Measurements from ENCODE around the gene AMH. TPM values are rescaled to one million over a fixed set of nuclear protein-coding genes. Genes with fewer than 3 reads are reported as not detected.

The AMH gene
- total RNA-seq, 4 donors from 2014 or later, result 0.59 to 5.4 (median 2.1) TPM; not detected in 1

GRCh38 chr19:2231621-2232221 lies 17.4 kb upstream of the AMH start:
- H3K9me3 ChIP-seq, result no peaks in the 10 kb centered on the region
- peaks cover 2 to 73% (median 12%) of the 10 kb centered on the region in 3 donors for H3K36me3 ChIP-seq
- WGBS, 2 donors, result 67 to 80% methylated on average over 11 to 18 of the region's 21 CpGs
- TF ChIP-seq EP300 (IDR thresholded peaks at IDR 0.05) (no peak), CTCF (IDR thresholded peaks at IDR 0.05) (peak in 1 of 5 experiments; percentile 17)
- no peak overlapping the region for H3K4me3 ChIP-seq
- peak overlapping the region in 3 of 4 donors; percentile 21 to 70 (median 33) for H3K27ac ChIP-seq
- peaks cover 0 to 46% (median 16%) of the 10 kb centered on the region in 4 donors for H3K4me1 ChIP-seq
- no peak for DNase-seq (ENCODE audit: low spot score in 2 of 2)
- H3K27me3 ChIP-seq, result no peaks in the 10 kb centered on the region

- H3K36me3 ChIP-seq, result peaks cover 0 to 65% (median 5%) of the 10 kb centered on the region in 3 donors
- TF ChIP-seq POLR2A (IDR thresholded peaks at IDR 0.05) (no peak), CTCF (IDR thresholded peaks at IDR 0.05) (no peak), EP300 (IDR thresholded peaks at IDR 0.05) (no peak)
- 66 to 79% methylated on average over 18 to 23 of the region's 30 CpGs for WGBS, 2 donors
These were observed 16.6 kb upstream of the AMH start for GRCh38 chr19:2232286-2233151.

GRCh38 chr19:2233601-2234280 lies 15.4 kb upstream of the AMH start:
- no peaks in the 10 kb centered on the region for H3K27me3 ChIP-seq
- 92% methylated on average over 25 of the region's 25 CpGs for WGBS, 2 donors
- H3K9me3 ChIP-seq, result no peaks in the 10 kb centered on the region
- H3K36me3 ChIP-seq, result peaks cover 0 to 53% (median 5%) of the 10 kb centered on the region in 3 donors
- H3K4me3 ChIP-seq, result no peak overlapping the region
- no peak for DNase-seq (ENCODE audit: low spot score in 2 of 2)
- H3K27ac ChIP-seq, result no peak overlapping the region
- no peak for TF ChIP-seq CTCF (IDR thresholded peaks at IDR 0.05)
- TF ChIP-seq POLR2A (IDR thresholded peaks at IDR 0.05), result no peak
- TF ChIP-seq EP300 (IDR thresholded peaks at IDR 0.05), result no peak
- H3K4me1 ChIP-seq, result peaks cover 0 to 62% (median 32%) of the 10 kb centered on the region in 4 donors

More at GRCh38 chr19:2232286-2233151, 16.6 kb upstream of the AMH start:
- H3K27me3 ChIP-seq, result no peaks in the 10 kb centered on the region
- peaks cover 0 to 50% (median 20%) of the 10 kb centered on the region in 4 donors for H3K4me1 ChIP-seq
- no peak overlapping the region for H3K4me3 ChIP-seq
- no peaks in the 10 kb centered on the region for H3K9me3 ChIP-seq
- DNase-seq (ENCODE audit: low spot score in 2 of 2), result no peak
- peak overlapping the region in 2 of 4 donors; percentile 33 to 70 for H3K27ac ChIP-seq

GRCh38 chr19:2234996-2235380 lies 14.1 kb upstream of the AMH start:
- Histone ChIP-seq H3K27me3 (no peaks in the 10 kb centered on the region), H3K4me1 (peaks cover 0 to 74% (median 44%) of the 10 kb centered on the region in 4 donors), H3K27ac (peak overlapping the region in 3 of 4 donors; percentile 93 to 99 (median 98)), H3K4me3 (peak overlapping the region; percentile 72 to 95 (median 92)), H3K36me3 (peaks cover 0 to 40% (median 5%) of the 10 kb centered on the region in 3 donors), H3K9me3 (no peaks in the 10 kb centered on the region)
- no peak for DNase-seq (ENCODE audit: low spot score in 2 of 2)
- TF ChIP-seq POLR2A (IDR thresholded peaks at IDR 0.05) (no peak), CTCF (IDR thresholded peaks at IDR 0.05) (no peak), EP300 (IDR thresholded peaks at IDR 0.05) (no peak)
- 46 to 55% methylated on average over 6 of the region's 6 CpGs for WGBS, 2 donors

Data from tibial nerve (tissue), 4 donors.